ENCODE data around the gene SPATA33. TPM values are rescaled to one million over a fixed set of nuclear protein-coding genes. Genes with fewer than 3 reads are reported as not detected.

The SPATA33 gene
- 10 to 100 TPM in 1 of 2 experiments, 1 to 10 TPM in 1; 9.8 to 10.2 TPM for total RNA-seq

GRCh38 chr16:89657442-89658220, at the start of gene SPATA33, which contains the start of gene CHMP1A:
TSS of gene SPATA33 (plus strand) at chr16:89657836. CDS start at chr16:89657912, 76 bp downstream.
TSS of gene CHMP1A (minus strand) at chr16:89657708. CDS start at chr16:89657588, 120 bp downstream.

GRCh38 chr16:89613231-89613953, 44.2 kb upstream of the SPATA33 start, which contains the start of gene DPEP1:
TSS of gene DPEP1 (plus strand) at chr16:89613642. CDS start at chr16:89630411, 16,769 bp downstream.

GRCh38 chr16:89686520-89687091, 29.0 kb downstream of the SPATA33 start, which contains the start of gene CDK10:
TSS of gene CDK10 (plus strand) at chr16:89686689. CDS start at chr16:89686711, 22 bp downstream.

GRCh38 chr16:89701425-89702406, 44.1 kb downstream of the SPATA33 start, which contains the start of gene SPATA2L:
TSS of gene SPATA2L (minus strand) at chr16:89701705. CDS start at chr16:89701232, 473 bp downstream.

Other genes with a start within 250 kb of the SPATA33 start
- 100 to 1,000 TPM; 173 to 178 TPM for gene ANKRD11, start 167.3 kb upstream of the SPATA33 start, total RNA-seq
- 100 to 1,000 TPM in 1 of 2 experiments, 10 to 100 TPM in 1; 98.8 to 101 TPM for gene SPG7, start 149.4 kb upstream of the SPATA33 start, total RNA-seq
- gene RPL13, start 97.2 kb upstream of the SPATA33 start, total RNA-seq, result 1,000 to 10,000 TPM; 3,512 to 3,557 TPM
- 1 to 10 TPM; 3.6 to 3.7 TPM for gene CPNE7, start 82.1 kb upstream of the SPATA33 start, total RNA-seq
- gene DPEP1, start 44.2 kb upstream of the SPATA33 start, total RNA-seq, result not detected
- 10 to 100 TPM; 81.2 to 87.0 TPM for gene CHMP1A, start 128 bp upstream of the SPATA33 start, total RNA-seq
- gene CDK10, start 28.9 kb downstream of the SPATA33 start, total RNA-seq, result 100 to 1,000 TPM in 1 of 2 experiments, 10 to 100 TPM in 1; 92.6 to 111 TPM
- 10 to 100 TPM; 10.3 to 10.7 TPM for gene SPATA2L, start 43.9 kb downstream of the SPATA33 start, total RNA-seq
- gene VPS9D1, start 63.1 kb downstream of the SPATA33 start, total RNA-seq, result 10 to 100 TPM; 10.2 to 12.6 TPM
- 10 to 100 TPM; 89.5 to 94.4 TPM for gene ZNF276, start 63.7 kb downstream of the SPATA33 start, total RNA-seq
- 10 to 100 TPM; 69.3 to 76.2 TPM for gene FANCA, start 158.8 kb downstream of the SPATA33 start, total RNA-seq
- 1 to 10 TPM; 1.3 to 1.5 TPM for gene SPIRE2, start 170.6 kb downstream of the SPATA33 start, total RNA-seq
- gene TCF25, start 215.8 kb downstream of the SPATA33 start, total RNA-seq, result 100 to 1,000 TPM; 177 to 190 TPM

Measured in activated naive CD4-positive, alpha-beta T cell treated with anti-CD3 and anti-CD28 coated beads, Interleukin-2, amount 10 ng/mL, durations not matched to agents 5 hours and 36 hours (primary cell).